ENCODE data around the gene KIAA0825.

The KIAA0825 gene

GRCh38 chr5:94526706-94527105 lies 91.7 kb downstream of the KIAA0825 start:
- Histone ChIP-seq H3K4me3 (replicated peaks; ENCODE audit: low read depth, low read length) (no peak overlapping the region), H3K36me3 (ENCODE audit: control insufficient read depth, insufficient read depth, low read length) (no peaks in the 10 kb centered on the region), H3K27me3 (replicated peaks; ENCODE audit: control insufficient read depth, insufficient read depth, low read length) (no peaks in the 10 kb centered on the region)
- DNase-seq (ENCODE audit: extremely low read depth, insufficient read length), result no peak
- TF ChIP-seq CTCF (IDR thresholded peaks at IDR 0.05; ENCODE audit: insufficient read depth, low read length, poor library complexity, severe bottlenecking), result no peak

GRCh38 chr5:94524841-94525697 lies 93.3 kb downstream of the KIAA0825 start:
- no peak overlapping the region for H3K4me3 ChIP-seq (replicated peaks; ENCODE audit: low read depth, low read length)
- peak; percentile 69 for TF ChIP-seq CTCF (IDR thresholded peaks at IDR 0.05; ENCODE audit: insufficient read depth, low read length, poor library complexity, severe bottlenecking)
- no peaks in the 10 kb centered on the region for H3K27me3 ChIP-seq (replicated peaks; ENCODE audit: control insufficient read depth, insufficient read depth, low read length)
- H3K36me3 ChIP-seq (ENCODE audit: control insufficient read depth, insufficient read depth, low read length), result no peaks in the 10 kb centered on the region
- DNase-seq (ENCODE audit: extremely low read depth, insufficient read length), result no peak

GRCh38 chr5:94523018-94523417 lies 95.4 kb downstream of the KIAA0825 start:
- Histone ChIP-seq H3K36me3 (ENCODE audit: control insufficient read depth, insufficient read depth, low read length) (no peaks in the 10 kb centered on the region), H3K4me3 (replicated peaks; ENCODE audit: low read depth, low read length) (no peak overlapping the region), H3K27me3 (replicated peaks; ENCODE audit: control insufficient read depth, insufficient read depth, low read length) (no peaks in the 10 kb centered on the region)
- DNase-seq (ENCODE audit: extremely low read depth, insufficient read length), result no peak
- TF ChIP-seq CTCF (IDR thresholded peaks at IDR 0.05; ENCODE audit: insufficient read depth, low read length, poor library complexity, severe bottlenecking), result no peak

- no peak for TF ChIP-seq CTCF (IDR thresholded peaks at IDR 0.05; ENCODE audit: insufficient read depth, low read length, poor library complexity, severe bottlenecking)
- DNase-seq (ENCODE audit: extremely low read depth, insufficient read length), result no peak
- Histone ChIP-seq H3K36me3 (ENCODE audit: control insufficient read depth, insufficient read depth, low read length) (no peaks in the 10 kb centered on the region), H3K27me3 (replicated peaks; ENCODE audit: control insufficient read depth, insufficient read depth, low read length) (no peaks in the 10 kb centered on the region), H3K4me3 (replicated peaks; ENCODE audit: low read depth, low read length) (no peak overlapping the region)
Measured at GRCh38 chr5:94522117-94522516, 96.3 kb downstream of the KIAA0825 start.

GRCh38 chr5:94517490-94518488 lies 100.6 kb downstream of the KIAA0825 start:
- DNase-seq (ENCODE audit: extremely low read depth, insufficient read length), result no peak
- Histone ChIP-seq H3K36me3 (ENCODE audit: control insufficient read depth, insufficient read depth, low read length) (no peaks in the 10 kb centered on the region), H3K27me3 (replicated peaks; ENCODE audit: control insufficient read depth, insufficient read depth, low read length) (no peaks in the 10 kb centered on the region), H3K4me3 (replicated peaks; ENCODE audit: low read depth, low read length) (no peak overlapping the region)
- TF ChIP-seq CTCF (IDR thresholded peaks at IDR 0.05; ENCODE audit: insufficient read depth, low read length, poor library complexity, severe bottlenecking), result no peak

Data from GM06990 (cell line).